HepG2 (cell line): ENCODE measurements around the gene FXN. TPM values are rescaled to one million over a fixed set of nuclear protein-coding genes. Genes with fewer than 3 reads are reported as not detected.

Experiments used
- ATF7-NPFF ChIP-seq: sonication (generic); formaldehyde crosslinking; IDR thresholded peaks from 2 replicates; pipeline ENCODE4 v1.8.1; 2023; ENCODE audit warnings: mild to moderate bottlenecking, low read depth, missing genetic modification reagents, moderate library complexity
- MXD1 ChIP-seq: sonication (generic); formaldehyde crosslinking; IDR thresholded peaks from 2 replicates; pipeline ENCODE4 v1.4.0; 2020; ENCODE audit warnings: mild to moderate bottlenecking, missing genetic modification reagents
- NFE2L1 ChIP-seq: sonication (generic); formaldehyde crosslinking; IDR thresholded peaks from 2 replicates; pipeline ENCODE4 v1.4.0; 2020; ENCODE audit warnings: missing genetic modification reagents, mild to moderate bottlenecking, borderline replicate concordance
- POGK ChIP-seq: sonication (generic); formaldehyde crosslinking; conservative IDR thresholded peaks from 2 replicates; pipeline ENCODE4 v1.8.0; 2022; ENCODE audit warnings: mild to moderate bottlenecking, moderate library complexity, missing genetic modification reagents
- PRPF4 ChIP-seq: fragments of 200-400 bp; formaldehyde crosslinking; IDR thresholded peaks from 2 replicates; pipeline ENCODE4 v1.6.1; 2016; ENCODE audit warnings: low read length, low read depth; ENCODE audit not compliant: poor library complexity, severe bottlenecking
- SMAD9 ChIP-seq: sonication (generic); formaldehyde crosslinking; IDR thresholded peaks from 2 replicates; pipeline ENCODE4 v1.5.1; 2020; ENCODE audit warnings: mild to moderate bottlenecking, missing genetic modification reagents
- TFE3 ChIP-seq: IDR thresholded peaks from 2 replicates; pipeline ENCODE4 v1.6.1; 2016
- ZBED4 ChIP-seq: sonication (generic); formaldehyde crosslinking; IDR thresholded peaks from 2 replicates; pipeline ENCODE4 v1.4.0; 2020; ENCODE audit warnings: missing genetic modification reagents, borderline replicate concordance
- ZC3H13 ChIP-seq: sonication (generic); formaldehyde crosslinking; IDR thresholded peaks from 2 replicates; pipeline ENCODE4 v1.8.1; 2023; ENCODE audit warnings: mild to moderate bottlenecking, missing genetic modification reagents, moderate library complexity
- ZFP36L2 ChIP-seq: sonication (generic); formaldehyde crosslinking; IDR thresholded peaks from 2 replicates; pipeline ENCODE4 v1.4.0; 2020; ENCODE audit warnings: missing genetic modification reagents
- ZFP82 ChIP-seq: sonication (generic); formaldehyde crosslinking; IDR thresholded peaks from 2 replicates; pipeline ENCODE4 v1.5.1; 2020; ENCODE audit warnings: mild to moderate bottlenecking, missing genetic modification reagents, borderline replicate concordance
- ZNF234 ChIP-seq: sonication (generic); formaldehyde crosslinking; conservative IDR thresholded peaks from 2 replicates; pipeline ENCODE4 v1.5.1; 2020; ENCODE audit warnings: mild to moderate bottlenecking, missing genetic modification reagents
- ZNF468 ChIP-seq: sonication (generic); formaldehyde crosslinking; IDR thresholded peaks from 2 replicates; pipeline ENCODE4 v1.8.0; 2022; ENCODE audit warnings: mild to moderate bottlenecking, moderate library complexity, missing genetic modification reagents
- ZNF557 ChIP-seq: sonication (generic); formaldehyde crosslinking; IDR thresholded peaks from 2 replicates; pipeline ENCODE4 v1.4.0; 2020; ENCODE audit warnings: missing genetic modification reagents
- ZNF574 ChIP-seq: sonication (generic); formaldehyde crosslinking; IDR thresholded peaks from 2 replicates; pipeline ENCODE4 v1.4.0; 2020; ENCODE audit warnings: missing genetic modification reagents
- ZSCAN22 ChIP-seq: sonication (generic); formaldehyde crosslinking; IDR thresholded peaks from 2 replicates; pipeline ENCODE4 v1.4.0; 2020; ENCODE audit warnings: mild to moderate bottlenecking, missing genetic modification reagents
- polyA plus RNA-seq, 8 experiments: library from polyadenylated mRNA; depleted of rRNA in 3 of 8; stranded (reverse) in 7 of 8; unstranded in 1 of 8; fragments of >200 nt; fragmentation: Illumina TruSeq in 4 of 8; extraction: Trizol in 4 of 8; gene quantifications; 2 replicates each; pipeline versions ENCODE4 v1.2.1 to v1.2.3, GENCODE V29; 2011 to 2016; ENCODE audit warnings: low read depth in 4 of 8, missing spikeins in 1 of 8, mixed read lengths in 1 of 8; ENCODE audit not compliant: insufficient read depth in 1 of 8
- total RNA-seq, 5 experiments: library from RNA; depleted of rRNA; stranded (reverse); fragments of >200 nt; fragmentation: Illumina TruSeq; extraction: Trizol; gene quantifications; 2 replicates each; pipeline ENCODE4 v1.2.3, GENCODE V29; 2016; ENCODE audit warnings: low read depth in 1 of 5

The FXN gene
- total and polyA plus RNA-seq, 2 of the 13 experiments (the other 11 are each of a cell fraction or from before 2014, with no cell fraction given) = 24.1 to 26.0 TPM

GRCh38 chr9:69121155-69122081 lies 85.9 kb downstream of the FXN start (continued):
- TF ChIP-seq ZBED4 (CRISPR knock-in tag) (no peak), ZFP82 (no peak; the same call in 1 of the 2 replicates), ZNF468 (CRISPR knock-in tag) (no peak), PRPF4 (no peak), ATF7-NPFF (CRISPR knock-in tag) (peak; percentile 48; the same call in 1 of the 2 replicates), TFE3 (CRISPR knock-in tag) (no peak), POGK (CRISPR knock-in tag) (0 out of 2 replicates have a peak, but pooled peaks have one; percentile 4), NFE2L1 (CRISPR knock-in tag) (no peak), SMAD9 (CRISPR knock-in tag) (no peak), ZNF574 (CRISPR knock-in tag) (peak; percentile 56; the same call in 1 of the 2 replicates), ZNF557 (CRISPR knock-in tag) (no peak), ZNF234 (CRISPR knock-in tag) (no peak), ZFP36L2 (CRISPR knock-in tag) (no peak), ZC3H13 (peak; percentile 44; the same call in 1 of the 2 replicates), MXD1 (CRISPR knock-in tag) (0 out of 2 replicates have a peak, but pooled peaks have one; percentile 31), ZSCAN22 (no peak)
